Esophagus mucosa (tissue), 1 donor: ENCODE data around the gene SDHAF4. TPM values are rescaled to one million over a fixed set of nuclear protein-coding genes. Genes with fewer than 3 reads are reported as not detected.
"Not testable (repeated sequence)": the region's sequence is repeated elsewhere in the genome, so short reads cannot be mapped to it uniquely, and the experiment has no call there.

Experiments
- ATAC-seq: fragments of 200-7000 bp; cut with Tn5 transposase; one replicate; pipeline ENCODE4 v1.9.1; 2020
- total RNA-seq: library from RNA; stranded (reverse); gene quantifications from one replicate; pipeline ENCODE4 v1.2.4, GENCODE V29; 2023
- donor health status: DM: yes; HTN: yes; CAD: no.

The SDHAF4 gene
- total RNA-seq, 1 donor from 2014 or later = 11.7 TPM

DNA sequence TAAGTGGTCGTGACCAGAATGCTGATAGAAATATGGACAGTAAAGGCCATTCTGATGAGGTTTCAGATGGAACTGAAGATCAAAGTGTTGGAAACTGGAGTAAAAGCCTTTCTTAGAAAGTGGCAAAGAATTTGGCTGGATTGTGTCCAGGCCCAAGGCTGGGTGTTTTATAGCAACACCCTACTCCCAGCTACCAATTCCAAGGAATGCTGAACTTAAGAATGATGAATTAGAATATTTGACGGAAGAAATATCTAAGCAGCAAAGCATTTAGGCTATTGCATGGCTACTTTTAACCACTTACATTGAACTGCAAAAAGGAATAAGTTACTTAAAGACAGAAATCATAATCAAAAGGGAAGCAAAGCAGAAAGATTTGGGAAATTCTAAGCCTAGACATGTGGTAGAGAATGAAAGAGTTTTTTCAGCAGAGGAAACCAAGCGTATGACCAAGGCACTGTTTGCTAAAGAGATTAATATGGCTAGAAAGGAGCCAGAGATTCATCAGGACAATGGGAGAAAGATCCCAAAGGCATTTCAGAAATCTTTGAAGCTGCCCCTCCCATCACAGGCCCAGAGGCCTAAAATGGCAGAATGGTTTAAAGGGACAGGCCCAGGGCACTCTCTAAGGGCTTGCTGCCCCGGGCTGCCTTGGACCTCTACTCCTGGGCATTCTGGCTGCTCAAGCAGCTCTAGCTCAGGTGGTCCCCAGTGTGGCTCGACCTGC lies 25.8 kb downstream of the SDHAF4 start:
- ATAC-seq = peak; percentile 66

- ATAC-seq = no peak
These were observed 26.4 kb downstream of the SDHAF4 start for GRCh38 chr6:70593118-70593486.

DNA sequence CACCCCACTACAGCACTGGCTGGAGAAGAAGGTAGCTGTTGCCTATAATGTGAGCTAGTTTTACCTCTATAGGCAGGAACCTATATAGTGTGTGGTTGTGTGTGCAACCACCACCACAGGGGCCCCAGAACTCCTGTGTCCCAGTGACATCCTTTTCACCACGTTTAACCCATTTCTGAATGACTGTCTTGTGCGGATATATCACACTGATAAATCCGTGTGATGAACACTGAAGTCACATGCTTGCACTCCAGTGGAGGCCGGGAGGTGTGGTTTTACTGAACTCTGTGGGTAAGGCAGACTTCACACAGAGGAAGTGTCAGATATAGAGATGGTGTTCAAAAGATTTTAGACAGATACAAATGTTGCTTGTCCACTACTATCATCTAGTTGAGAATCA lies 32.5 kb downstream of the SDHAF4 start:
- no peak for ATAC-seq

DNA sequence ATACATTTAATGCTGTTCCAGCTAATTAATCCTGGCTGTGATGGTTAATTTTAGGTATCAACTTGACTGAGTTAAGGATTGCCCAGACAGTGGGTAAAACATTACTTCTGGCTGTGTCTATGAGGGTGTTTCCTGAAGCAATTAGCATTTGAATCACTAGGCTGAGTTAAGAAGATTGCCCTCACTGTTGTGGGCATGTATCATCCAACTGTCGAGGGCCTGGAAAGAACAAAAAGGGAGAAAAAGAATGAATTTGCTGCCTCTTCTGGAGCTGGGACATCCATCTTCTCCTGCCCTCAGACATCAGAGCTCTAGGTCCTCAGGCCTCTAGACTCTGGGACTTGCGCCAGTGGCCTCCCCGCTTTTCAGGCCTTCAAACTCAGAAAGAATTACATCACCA lies 34.3 kb downstream of the SDHAF4 start:
- no peak for ATAC-seq

DNA sequence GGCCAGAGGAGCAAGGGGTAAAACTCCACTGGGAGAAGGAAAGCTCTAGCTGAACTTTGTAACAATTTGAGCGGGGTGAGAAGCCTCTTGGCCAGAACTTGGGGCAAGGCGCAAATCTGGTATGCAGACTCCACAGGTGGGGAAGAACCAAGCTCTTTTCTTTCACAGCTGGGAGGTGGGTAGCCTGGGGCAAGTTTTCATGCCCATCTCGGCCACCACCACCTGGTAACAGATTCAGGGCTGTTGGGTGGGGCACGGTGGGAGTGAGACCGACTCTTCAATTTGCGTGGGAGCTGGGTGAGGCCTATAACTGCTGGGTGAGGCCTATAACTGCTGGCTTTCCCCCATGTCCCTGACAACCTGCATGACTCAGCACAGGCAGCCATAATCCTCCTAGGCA lies 37.5 kb downstream of the SDHAF4 start:
- no peak for ATAC-seq

DNA sequence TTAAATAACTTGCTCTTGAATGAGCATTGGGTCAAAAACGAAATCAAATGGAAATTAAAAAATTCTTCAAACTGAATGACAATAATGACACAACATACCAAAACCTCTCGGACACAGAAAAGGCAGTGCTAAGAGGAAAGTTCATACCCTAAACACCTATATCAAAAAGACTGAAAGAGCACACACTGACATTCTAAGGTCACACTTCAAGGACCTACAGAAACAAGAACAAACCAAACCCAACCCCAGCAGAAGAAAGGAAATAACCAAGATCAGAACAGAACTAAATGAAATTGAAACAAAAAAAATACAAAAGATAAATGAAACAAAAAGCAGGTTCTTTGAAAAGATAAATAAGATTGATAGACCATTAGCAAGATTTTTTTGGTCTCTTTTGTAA lies 40.6 kb downstream of the SDHAF4 start:
- not testable (repeated sequence) for ATAC-seq

GRCh38 chr6:70609181-70609580 lies 42.5 kb downstream of the SDHAF4 start:
- not testable (repeated sequence) for ATAC-seq

GRCh38 chr6:70616728-70617260 lies 50.1 kb downstream of the SDHAF4 start:
- no peak for ATAC-seq

- ATAC-seq = no peak
These were observed 54.0 kb downstream of the SDHAF4 start for GRCh38 chr6:70620746-70621145.

DNA sequence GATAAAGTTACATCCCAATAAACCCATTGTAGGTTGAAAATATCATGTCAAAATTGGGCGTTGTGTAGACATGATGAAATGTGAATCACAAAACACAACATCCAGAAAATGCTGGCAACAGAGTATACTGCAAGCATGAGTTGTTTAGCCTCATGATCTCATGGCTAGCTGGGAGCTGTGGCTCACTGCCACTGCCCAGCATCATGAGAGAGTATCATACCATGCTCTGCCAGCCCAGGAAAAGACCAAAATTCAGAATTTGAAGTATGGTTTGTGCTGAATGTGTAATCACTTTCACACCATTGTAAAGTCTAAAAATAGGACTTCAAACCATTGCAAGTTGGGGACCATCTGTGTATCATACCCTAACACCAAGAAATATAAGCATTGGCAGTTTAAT lies 55.7 kb downstream of the SDHAF4 start:
- ATAC-seq = no peak

DNA sequence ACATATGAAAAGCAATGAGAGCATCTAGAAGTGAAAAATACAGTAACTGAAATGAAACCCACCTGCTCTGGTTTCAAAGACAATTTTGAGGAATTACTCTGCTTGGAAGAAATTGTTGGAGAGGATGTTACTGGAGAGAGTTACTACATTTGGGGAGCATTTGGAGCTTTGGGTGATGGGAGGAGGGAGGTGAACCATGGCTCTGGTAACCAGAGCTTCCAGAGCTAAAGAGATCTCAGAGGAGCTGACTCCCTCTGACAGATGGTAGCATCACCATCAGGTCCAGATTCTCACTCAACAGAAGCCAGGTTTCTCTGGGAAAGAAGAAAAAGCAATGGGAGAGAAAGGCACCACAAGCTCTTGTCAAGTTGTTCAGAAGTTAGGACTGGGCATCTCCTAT lies 58.7 kb downstream of the SDHAF4 start:
- ATAC-seq = no peak

DNA sequence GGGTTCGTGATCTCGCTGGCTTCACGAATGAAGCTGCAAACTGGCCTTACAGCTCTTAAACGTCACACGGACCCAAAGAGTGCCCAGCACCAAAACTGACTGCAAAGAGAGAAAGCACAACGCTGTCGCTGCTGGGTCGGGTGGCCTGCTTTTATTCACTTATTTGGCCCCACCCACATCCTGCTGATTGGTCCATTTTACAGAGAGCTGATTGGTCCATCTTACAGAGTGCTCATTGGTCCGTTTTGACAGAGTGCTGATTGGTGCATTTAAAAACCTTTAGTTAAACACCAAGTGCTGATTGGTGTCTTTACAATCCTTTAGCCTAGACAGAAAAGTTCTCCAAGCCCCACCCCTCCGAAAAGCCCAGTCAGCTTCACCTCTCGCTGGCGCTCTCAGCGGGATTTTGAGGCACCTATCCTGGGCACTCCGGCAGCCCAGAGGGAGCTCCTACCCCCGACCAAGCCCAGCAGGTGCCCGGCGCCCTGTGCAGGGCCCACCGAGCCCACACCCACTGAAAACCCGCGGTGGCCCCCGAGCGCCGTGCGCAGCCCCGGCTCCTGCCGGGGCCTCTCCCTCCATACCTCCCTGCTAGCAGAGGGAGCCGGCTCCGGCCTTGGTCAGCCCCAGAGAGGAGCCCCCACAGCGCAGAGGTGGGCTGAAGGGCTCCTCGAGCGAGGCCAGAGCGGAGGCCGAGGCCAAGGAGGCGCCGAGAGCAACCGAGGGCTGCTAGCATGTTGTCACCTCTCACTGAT lies 60.9 kb downstream of the SDHAF4 start:
- ATAC-seq = no peak

GRCh38 chr6:70629929-70630328 lies 63.2 kb downstream of the SDHAF4 start:
- ATAC-seq = no peak

- no peak for ATAC-seq
These were observed 67.1 kb downstream of the SDHAF4 start for GRCh38 chr6:70633870-70634269.

GRCh38 chr6:70636596-70636995 lies 69.9 kb downstream of the SDHAF4 start:
- no peak for ATAC-seq

DNA sequence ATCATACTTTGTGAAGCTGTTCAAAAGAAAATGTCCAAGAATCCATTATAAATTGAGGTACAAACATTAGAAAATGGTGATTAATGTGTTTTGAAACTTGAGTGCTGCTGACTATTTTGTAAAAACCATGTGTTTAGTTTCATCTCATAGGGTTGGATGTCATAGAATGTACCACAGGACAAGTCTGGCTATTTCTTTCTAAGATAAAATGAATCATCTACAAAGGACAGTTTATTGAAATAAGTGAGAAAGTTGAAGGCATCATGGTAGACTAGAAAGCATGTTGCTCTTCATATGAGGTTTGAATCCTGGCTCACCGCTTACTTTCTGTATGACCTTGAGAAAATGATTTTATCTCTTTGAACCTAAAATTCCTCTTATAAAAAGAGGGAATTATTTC lies 71.7 kb downstream of the SDHAF4 start:
- no peak for ATAC-seq

Other genes with a start within 250 kb of the SDHAF4 start
- gene FAM135A, start 153.4 kb upstream of the SDHAF4 start, total RNA-seq = 68.7 TPM
- 35.3 TPM for gene SMAP1, start 101.0 kb downstream of the SDHAF4 start, total RNA-seq